Muscle of arm (tissue), 12 donors: ENCODE results near the gene RNF157. TPM values are rescaled to one million over a fixed set of nuclear protein-coding genes. Genes with fewer than 3 reads are reported as not detected.
A peak's percentile ranks its signal among the peaks of the same experiment; 100 is the strongest.

ENCODE experiments used
- DNase-seq: peaks from one replicate; pipeline ENCODE4 v3.0.0-alpha.2; 2013
- polyA plus RNA-seq, 12 donors: library from polyadenylated mRNA; unstranded; fragments of 120-200 nt; gene quantifications; one replicate each; pipeline ENCODE4 v1.2.1, GENCODE V29; 2013; ENCODE audit not compliant: insufficient read length in 12 of 12

The RNF157 gene
- polyA plus RNA-seq, 12 donors, result 7.5 to 30.9 (median 13.0) TPM; not detected in 1

DNA sequence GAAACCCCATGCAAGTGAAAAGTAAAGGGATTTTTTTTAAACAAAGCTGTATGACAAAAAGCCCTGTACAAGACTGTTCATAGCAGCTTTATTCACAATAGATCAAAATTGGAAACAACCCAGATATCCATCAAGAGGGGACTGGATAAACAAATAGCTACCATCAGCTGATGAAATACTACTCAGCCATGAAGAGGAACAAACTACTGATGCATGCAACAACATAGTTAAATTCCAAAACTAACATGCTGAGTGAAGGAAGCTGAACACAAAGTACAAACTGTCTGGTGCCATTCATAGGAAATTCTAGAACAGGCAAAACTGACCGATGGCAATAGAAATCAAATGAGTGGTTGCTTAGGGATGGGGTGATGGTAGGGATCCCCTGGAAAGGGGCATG lies 114.4 kb downstream of the RNF157 start:
- DNase-seq, result no peak

DNA sequence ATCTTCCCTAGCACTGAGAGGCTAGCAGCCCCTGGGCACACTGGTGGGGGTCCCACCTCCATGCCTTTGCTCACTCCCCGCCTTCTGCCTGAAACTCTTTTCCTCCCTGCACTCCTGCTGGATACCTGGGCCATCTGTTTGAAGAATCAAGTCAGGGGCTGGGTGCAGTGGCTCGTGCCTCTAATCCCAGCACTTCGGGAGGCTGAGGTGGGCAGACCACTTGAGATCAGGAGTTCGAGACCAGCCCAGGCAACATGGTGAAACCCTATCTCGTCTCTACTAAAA lies 115.0 kb downstream of the RNF157 start:
- DNase-seq, result no peak

DNA sequence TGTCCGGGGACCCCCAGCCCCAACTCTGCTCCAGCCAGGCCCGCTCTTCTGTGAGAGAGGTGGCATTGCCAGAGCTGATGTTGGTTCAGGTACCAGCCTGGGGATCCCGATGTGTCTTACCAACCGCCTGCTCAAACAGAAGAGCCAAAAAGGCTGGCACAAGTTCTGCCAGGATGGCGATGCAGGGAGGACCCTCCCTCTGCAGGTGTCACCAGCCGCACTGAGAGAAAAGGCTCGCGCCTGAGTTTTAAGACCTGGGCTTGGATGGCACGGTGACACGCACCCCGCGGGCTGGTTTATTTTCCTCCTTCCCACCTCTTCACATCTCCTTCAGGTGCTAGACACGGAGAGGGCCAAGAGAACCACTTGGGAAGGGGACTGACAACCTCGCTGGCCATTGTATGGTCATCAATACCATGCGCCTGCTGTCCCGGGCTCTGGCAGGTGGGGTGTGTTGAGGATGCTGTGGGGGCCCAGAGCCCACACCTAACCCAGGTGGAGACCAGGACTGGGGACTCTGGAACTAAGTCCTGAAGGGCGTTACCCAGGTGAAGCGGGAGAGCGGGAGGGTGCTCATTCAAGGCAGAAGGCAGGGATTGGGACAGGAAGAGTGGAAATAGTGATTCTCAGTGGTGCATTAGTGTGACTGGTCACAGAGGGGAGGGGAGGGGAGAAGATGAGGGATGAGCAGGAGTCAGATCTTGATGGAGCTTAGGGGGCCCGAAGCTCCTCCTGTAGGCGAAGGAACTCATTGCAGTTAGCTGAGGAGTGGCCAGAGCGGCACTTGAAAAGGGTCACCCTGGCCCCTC lies 115.5 kb downstream of the RNF157 start:
- DNase-seq, result no peak

DNA sequence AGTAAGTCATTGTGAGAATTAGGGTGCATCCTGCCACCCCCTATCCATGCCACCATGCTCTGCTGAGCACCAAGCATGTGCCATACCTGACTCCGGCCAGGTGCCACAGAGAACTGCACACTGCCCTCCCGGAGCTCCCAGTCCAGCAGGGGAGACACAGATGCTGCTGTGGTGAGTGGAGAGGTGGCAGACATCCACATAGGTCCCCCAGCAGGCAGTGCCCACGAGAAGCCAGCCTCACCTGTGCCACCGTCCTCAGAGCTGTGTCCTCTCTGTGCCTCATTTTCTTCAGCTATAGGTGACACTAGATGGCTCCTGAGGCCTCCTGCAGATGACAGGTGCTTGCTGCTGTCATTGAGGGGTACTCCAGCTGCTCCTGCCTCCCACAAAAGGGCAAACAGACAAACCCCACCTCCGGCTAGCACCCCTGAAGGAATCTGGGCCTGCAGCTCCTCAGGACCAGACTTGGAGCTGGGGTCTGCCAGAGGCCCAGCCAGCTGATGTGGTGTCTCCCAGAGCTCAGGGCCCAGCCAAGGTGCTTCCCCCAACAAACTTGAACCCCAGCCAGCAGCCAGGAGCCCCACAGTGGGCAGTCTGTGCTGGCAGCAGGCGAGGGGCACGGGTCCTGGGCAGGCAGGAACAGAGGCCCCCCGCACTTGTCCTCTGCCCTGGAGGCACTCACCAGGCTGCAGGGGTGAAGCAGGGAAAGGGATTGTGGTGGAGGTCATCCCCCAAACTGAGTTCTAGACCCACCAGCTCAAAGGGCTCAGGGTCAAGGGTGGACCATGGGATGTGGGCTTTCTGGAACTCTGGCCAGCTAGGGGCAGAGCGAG lies 116.3 kb downstream of the RNF157 start:
- DNase-seq, result no peak

DNA sequence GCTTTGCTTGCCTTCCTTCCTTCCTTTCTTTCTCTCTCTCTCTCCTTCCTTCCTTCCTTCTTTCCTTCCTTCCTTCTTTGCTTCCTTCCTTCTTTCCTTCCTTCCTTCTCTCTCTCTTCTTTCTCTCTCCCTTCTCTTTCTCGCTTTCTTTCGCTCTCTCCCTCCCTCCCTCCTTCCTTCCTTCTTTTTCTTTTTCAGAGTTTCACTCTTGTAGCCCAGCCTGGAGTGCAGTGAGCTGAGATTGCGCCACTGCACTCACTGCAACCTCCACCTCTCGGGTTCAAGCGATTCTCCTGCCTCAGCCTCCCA lies 117.1 kb downstream of the RNF157 start:
- no peak for DNase-seq

DNA sequence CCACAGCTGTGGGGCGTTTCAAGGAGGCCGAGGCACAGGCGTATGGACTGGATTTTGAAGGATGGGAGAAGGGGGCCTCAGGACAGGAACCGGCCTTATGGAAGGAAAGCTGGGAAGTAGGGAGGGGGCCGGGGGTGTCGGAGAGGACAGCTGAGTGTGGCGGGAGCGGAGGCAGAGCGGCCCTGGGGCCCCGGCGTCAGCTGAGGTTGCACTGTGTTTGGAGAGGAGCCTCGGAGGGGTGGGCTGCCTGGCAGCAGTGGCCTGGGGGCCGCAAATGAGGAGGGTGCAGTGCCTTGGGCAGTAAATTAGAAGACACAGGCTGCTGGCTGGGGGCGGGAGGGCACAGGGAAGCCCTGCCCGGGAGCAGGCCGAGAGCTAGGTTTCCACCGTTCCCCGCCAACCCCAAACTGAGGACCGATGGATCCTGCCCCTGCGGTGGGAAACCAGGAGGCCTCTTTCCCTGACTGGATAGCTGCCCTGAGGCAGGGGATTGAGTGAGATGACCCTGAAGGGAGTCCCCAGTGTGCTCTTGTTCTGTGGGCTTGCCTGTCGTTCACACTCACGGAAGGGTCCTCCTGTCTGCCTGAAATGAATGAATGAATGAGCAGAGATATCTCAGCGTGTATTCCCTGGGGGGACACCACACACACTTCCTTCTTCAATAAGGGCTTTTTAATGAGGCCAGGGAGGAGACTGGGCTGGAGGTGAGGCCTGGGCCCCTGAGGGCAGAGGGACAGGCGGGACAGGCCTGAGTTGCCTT lies 117.7 kb downstream of the RNF157 start:
- peak; percentile 35 for DNase-seq

DNA sequence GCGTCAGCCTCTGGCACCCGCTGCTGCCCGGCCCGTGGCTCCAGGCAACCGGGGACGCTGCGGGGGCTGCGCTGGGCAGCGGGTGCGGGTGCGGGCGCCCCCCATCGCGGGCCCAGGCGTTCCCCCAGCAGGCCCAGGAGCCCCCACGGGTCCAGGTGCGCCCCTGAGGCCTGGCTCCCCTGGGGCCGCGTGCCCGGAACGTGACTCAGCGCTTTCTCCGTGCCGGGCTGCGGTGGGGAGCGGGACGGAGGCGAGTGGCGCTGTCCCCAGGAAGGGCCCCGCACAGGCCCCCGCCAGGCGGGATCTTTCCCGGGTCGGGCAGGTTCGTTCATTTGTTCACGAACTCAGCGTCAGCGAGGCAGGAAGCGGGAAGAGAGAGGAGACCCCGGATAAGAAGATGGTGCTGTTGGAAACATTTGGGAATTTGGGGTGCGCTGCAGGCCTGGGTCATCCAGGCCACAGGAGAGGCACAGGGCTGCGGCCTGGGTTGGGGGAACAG lies 118.3 kb downstream of the RNF157 start:
- no peak for DNase-seq

DNA sequence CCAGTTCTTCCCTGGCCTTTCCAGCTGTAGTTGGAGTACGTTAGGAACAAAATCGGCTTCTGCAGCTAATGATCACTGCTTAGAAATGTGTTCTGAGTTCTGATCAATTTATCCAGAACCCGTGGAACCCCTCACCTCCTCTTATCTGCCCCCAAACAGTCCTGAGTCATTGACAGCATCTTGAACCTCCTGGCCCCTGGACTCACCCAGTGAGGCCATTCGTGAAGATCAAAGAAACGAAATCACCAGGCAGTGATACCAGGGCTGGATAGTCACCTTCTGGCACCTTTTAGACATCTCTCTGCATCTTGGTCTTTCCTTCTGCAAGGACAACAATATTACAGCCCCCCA lies 119.7 kb downstream of the RNF157 start:
- no peak for DNase-seq

DNA sequence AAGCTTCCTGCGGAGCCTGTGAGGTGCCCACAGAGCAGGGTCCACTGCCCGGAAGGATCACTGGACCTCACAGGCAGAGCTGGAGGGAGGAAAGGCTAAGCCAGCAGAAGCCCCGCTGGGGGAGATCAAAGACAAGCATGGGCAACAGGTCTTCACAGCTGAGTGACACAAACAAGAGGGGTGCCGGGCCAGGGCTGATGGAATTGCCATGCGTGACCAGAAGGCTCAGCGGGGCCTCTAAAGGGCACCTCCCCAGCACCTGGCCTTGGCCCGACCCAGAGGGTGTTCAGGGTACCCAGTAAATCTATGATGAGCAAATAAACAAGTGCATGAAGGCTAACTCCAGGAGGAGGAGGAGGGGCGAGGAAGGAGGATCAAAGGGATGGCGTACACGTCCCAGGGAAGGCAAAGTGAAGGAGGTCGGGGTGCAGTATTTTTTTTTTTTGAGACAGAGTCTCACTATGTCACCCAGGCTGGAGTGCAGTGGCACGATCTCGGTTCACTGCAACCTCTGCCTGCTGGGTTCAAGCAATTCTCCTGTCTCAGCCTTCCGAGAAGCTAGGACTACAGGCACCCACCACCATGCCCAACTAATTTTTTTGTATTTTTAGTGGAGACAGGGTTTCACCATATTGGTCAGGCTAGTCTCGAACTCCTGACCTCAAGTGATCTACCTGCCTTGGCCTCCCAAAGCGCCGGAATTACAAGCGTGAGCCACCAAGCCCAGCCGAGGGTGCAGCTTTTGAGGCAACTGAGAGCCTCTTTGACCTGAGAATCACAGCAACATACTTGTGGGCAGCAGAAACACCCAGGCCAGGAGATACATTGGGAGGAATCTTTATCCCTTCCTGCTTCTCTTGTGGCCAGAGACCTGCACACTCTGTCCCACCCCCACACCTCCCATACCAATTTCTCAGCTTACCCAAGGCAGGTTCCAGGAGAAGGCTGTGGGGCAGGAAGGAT lies 120.6 kb downstream of the RNF157 start:
- DNase-seq, result no peak

DNA sequence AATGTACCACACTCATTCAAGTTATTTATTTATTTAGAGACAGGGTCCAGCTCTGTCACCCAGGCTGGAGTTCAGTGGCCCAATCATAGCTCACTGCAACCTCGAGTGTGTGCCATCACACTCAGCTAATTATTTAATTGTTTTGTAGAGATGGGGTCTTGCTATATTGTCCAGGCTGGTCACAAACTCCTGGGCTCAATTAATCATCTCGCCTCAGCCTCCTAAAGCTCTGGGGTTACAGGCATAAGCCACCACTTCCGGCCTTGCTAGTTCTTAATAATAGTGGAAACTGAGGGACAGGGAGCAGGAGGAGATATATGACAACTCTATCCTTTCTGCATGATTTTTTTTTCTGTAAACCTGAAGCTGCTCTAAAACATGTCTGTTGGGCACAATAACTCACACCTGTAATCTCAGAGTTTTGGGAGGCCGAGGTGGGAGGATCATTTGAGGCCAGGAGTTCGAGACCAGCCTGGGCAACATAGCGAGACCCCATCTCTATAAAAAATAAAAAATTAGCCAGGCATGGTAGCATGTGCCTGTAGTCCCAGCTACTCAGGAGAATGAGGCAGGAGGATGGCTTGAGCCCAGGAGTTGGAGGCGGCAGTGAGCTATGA lies 125.0 kb downstream of the RNF157 start:
- no peak for DNase-seq

DNA sequence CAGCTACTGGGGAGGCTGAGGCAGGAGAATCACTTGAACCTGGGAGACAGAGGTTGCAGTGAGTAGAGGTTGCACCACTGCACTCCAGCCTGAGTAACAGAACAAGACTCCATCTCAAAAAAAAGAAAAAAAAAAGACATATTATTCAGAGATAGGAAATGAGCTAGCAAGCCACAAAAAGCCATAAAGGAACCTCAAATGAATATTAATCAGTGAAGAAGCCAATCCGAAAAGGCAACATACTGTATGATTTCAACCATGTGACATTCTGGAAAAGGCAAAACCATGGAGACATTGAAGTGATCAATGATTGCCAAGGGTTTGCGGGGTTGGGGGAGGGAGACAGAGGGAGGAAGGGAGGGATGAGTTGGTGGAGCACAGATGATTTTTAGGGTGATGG lies 128.3 kb downstream of the RNF157 start:
- no peak for DNase-seq

DNA sequence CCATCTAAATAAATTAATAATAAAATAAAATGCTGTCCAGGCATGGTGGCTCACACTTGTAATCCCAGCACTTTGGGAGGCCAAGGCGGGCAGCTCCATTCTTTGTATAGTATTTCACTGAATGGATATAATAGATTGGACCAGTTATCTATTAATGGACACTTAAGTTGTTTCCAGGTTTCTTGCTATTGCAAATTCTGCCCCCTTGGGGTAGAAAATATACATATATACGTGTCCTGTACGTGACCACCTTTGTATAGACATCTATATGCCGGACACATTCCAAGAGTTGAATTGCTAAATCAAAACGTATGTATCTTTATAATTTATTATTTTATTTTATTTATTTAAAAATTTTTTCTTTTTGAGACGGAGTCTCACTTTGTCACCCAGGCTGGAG lies 132.8 kb downstream of the RNF157 start:
- DNase-seq, result no peak

DNA sequence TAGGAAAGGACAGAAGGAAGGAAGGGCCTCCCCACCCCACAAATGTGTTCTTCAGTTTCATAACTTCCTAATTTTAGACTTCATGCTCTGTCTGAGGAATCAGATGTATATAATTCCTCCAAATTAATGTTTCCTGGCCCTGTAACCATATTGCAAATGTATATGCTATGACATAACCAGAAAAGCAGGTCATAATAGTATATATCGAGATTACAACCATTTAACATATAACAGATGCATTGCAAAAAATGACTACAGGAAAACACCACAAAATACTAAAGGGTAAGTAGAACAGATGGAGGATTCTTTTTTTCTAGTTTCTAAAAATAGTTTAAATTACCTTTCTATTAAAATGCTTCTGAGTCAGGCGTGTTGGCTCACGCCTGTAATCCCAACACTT lies 133.6 kb downstream of the RNF157 start:
- DNase-seq, result no peak

DNA sequence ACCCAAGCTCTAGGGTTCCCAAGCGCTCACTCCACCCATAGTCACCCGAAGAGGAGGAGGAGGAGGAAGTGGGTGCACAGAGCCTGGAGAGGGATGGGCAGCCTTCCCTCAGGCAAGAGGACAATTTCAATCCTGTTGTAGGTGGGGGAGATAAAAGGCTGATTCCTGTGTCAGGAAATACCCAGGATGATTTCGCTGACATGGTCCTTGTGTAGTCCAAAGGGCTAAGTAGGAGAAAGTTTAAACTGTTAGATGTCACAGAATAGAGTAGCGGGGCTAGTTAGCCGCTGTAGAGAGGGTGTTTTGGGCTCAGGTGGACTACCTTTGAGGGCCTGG lies 135.4 kb downstream of the RNF157 start:
- no peak for DNase-seq

DNA sequence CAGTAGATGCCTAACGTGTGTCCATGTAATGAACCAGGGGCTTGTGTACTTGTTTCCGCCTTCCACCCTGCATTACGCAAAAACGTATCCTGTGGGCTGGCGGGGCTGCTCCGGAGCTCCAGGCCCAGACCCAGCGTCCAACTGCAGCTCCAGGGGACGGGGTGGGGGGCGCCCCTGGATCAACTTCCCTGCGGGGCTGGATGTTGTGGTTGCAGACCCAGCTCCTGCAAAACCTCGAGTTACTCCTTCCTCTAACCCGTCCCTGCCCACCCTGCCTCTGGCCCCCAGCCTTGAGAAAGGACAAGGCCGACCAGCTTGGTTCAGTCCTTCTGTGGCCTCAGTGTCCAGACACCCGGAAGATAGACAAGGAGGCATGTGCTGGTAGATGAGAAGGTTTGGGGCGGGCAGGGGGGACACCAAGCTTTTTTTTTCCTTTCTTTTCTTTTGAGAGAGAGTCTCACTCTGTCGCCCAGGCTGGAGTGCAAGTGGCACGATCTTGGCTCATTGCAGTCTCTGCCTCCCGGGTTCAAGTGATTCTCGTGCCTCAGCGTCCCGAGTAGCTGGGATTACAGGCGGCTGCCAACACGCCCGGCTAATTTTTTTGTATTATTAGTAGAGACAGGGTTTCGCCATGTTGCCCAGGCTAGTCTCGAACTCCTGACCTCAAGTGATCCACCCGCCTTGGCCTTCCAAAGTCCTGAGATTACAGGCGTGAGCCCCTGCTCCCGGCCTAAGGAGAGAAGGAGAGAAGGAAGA lies 136.0 kb downstream of the RNF157 start:
- DNase-seq, result no peak

DNA sequence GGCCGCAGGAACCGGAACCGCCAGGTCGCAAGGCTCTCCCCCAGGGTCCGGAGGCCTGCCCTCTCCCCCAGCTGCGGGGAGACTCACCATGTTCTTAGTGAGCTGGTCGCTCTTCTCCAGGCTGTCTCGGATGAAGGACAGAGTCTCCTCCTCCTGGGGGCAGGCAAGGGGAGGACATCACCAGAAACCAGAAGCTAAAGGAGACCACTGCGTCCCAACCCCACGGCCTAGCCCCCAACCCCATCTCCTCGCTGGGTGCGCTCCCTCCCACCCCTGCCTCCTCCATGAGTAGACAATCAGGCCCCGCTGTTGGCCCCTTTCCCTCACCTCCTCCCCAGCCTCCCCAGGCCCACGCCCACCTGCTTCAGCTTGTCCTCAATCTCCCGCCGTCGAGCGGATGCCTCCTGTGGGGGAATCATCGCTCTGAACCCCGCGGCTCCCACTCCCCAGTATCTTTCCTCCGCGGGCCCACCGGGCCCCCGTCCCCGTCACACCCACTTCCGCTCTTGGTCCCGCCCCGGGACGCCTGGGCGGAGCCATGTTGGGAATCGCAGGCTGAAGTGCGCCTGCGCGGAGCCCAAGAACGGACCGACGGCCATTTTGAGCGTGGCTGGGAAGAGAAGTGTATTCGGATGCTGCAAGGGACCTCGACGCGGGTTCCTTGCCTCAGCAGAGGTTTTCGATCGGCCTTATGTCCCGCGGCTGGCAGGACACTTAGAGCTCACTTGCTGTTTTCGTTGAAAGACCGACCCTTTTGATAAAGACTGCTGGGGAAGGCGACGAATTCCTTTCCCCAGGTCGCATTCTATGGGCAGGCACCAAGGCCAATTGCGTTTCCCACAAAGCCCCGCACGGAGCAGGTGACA lies 136.8 kb downstream of the RNF157 start, which contains the start of gene EXOC7:
EXOC7 (minus strand) TSS at position 514 of the 866 bp plus-strand sequence; CDS start at position 419, 95 bp downstream.
- peak; percentile 97 for DNase-seq

DNA sequence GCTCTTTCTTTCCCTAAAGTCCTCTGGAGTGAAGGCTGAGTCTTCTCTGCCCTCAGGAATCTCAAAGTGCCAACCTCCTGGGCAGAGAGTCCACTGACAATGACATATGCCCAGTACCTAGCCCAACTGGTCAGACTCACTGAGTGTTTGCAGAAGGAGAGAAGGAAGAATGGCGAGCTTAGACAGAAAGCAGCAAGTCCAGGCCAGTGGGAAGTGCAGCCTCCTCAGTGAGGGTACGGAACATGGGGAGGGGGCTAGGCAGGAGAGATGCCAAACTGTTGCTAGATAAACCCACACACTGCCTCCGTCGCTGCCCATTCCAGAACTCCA lies 137.4 kb downstream of the RNF157 start:
- no peak for DNase-seq

DNA sequence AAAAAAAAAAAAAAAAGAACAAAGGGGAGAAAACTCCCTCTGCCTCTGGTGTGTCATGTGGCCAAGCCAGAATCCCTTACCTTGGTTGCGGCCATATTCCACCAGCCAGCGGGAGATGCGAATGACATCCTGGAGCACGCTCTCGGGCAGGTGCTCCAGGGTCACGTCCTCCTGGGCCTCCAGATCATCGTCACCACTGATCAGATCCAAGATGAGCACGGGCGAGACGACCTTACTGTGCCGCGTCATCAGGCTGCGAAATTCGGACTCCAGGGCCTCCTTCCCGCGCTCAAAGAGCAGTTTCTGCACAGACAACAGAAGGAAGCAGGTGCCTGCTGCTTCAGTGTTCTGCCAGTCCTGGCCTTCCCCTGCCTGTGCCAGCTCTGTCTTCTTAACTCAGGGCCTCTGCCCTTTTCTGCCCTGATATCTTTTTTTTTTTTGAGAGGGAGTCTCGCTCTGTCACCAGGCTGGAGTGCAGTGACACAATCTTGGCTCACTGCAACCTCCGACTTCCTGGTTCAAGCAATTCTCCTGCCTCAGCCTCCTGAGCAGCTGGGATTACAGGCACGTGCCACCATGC lies 142.5 kb downstream of the RNF157 start:
- DNase-seq, result no peak

DNA sequence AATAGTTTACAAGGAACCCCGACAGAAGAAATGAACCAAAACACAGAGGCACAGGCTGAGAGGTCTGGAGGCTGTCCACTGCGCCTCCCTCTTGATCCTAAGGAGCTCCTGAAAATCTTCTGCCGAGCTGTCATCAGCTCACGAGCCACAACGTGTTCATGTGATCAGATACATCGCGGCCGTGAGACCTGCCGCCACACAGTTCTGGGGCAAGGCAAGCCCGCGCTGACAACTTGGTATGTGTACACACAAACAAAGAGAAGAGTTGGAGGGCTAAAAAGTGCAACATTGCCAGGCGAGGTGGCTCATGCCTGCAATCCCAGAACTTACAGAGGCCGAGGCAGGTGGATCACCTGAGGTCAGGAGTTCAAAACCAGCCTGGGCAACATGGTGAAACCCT lies 144.3 kb downstream of the RNF157 start:
- DNase-seq, result no peak
